Activated CD8-positive, alpha-beta memory T cell treated with anti-CD3 and anti-CD28 coated beads, Interleukin-2, amount 50 U/mL, for 24 hours (primary cell): ENCODE measurements around the gene UBE2D3.

Source experiments
- DNase-seq: peaks from one replicate; pipeline ENCODE4 v3.0.0-alpha.2; 2020; ENCODE audit errors: extremely low read depth

UBE2D3 gene

DNA sequence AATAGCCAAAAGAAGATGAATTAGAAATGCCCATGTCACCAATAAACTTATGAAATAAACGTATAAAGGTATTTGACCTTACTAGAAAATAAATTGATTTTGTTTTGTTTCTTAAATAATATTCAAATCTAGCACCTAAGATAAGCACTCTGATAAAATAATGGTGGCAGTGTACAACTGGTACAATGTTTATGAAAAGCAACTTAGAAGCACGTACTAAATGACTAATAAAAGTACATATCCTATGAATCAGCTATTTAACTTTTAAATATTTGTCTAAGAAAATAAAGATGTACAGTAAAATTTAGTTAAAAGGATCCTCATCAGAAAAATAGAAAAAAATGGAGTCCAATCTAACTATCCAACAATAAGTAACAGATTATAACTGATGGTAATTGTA is 73.3 kb downstream of the UBE2D3 start:
- DNase-seq: no peak

DNA sequence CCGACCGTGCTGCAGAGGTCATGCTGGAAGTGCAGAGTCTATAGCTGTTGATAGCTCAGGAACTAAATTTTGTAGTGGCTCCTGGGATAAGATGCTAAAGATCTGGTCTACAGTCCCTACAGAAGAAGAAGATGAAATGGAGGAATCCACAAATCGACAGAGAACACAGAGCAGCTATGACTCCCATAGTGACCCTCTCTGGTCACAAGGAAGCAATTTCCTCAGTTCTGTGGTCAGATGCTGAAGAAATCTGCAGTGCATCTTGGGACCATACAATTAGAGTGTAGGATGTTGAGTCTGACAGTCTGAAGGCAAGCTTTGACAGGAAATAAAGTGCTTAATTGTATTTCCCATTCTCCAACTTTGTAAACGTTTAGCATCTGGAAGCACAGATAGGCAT is 75.4 kb downstream of the UBE2D3 start:
- no peak for DNase-seq
